ENCODE results near the gene MAGI3.

GRCh38 chr1:113533061-113533460, 142.7 kb downstream of the MAGI3 start:
- TF ChIP-seq CTCF (tag by site-specific recombination; IDR thresholded peaks at IDR 0.05) (no peak), ZNF146 (tag by site-specific recombination; IDR thresholded peaks at IDR 0.05) (0 out of 2 replicates have a peak, but pooled peaks have one; percentile 18)
